BJ (cell line): ENCODE data around the gene RTN4R. TPM values are rescaled to one million over a fixed set of nuclear protein-coding genes. Genes with fewer than 3 reads are reported as not detected.

ENCODE experiments used
- CTCF ChIA-PET: fragments of 350-600 bp; formaldehyde crosslinking; extraction: SDS; loops from one replicate; lab custom pipeline; 2021; ENCODE audit warnings: antibody characterized with exemption, inconsistent platforms; lab: Yijun Ruan, JAX
- POLR2A ChIA-PET: fragments of 300-600 bp; sonication (Branson Sonifier 250); formaldehyde crosslinking; extraction: SDS; loops from one replicate; lab custom pipeline; 2021; ENCODE audit warnings: antibody characterized with exemption; lab: Charles Lee
- DNase-seq: peaks from one replicate; pipeline ENCODE4 v3.0.0-alpha.2; 2011; ENCODE audit warnings: low read depth
- H3K27me3 ChIP-seq: 2 replicates; pipeline ENCODE4 v1.6.0; 2011; ENCODE audit warnings: low read length; ENCODE audit not compliant: control insufficient read depth, insufficient read depth
- H3K36me3 ChIP-seq: 2 replicates; pipeline ENCODE4 v1.5.1; 2011; ENCODE audit warnings: low read length; ENCODE audit not compliant: control insufficient read depth, insufficient read depth
- H3K4me3 ChIP-seq: 2 replicates; pipeline ENCODE4 v1.5.1; 2011; ENCODE audit warnings: low read depth, mild to moderate bottlenecking, control low read depth, low read length
- polyA plus RNA-seq: library from polyadenylated mRNA; depleted of rRNA; stranded (reverse); fragments of >200 nt; gene quantifications from 2 replicates; pipeline ENCODE4 v1.2.3, GENCODE V29; 2011
- TF ChIP-seq, protein P1 (sequence below): IDR thresholded peaks from 2 replicates; pipeline ENCODE4 v1.5.1; 2011; ENCODE audit warnings: low read depth, mild to moderate bottlenecking, control low read depth, inconsistent platforms, low read length, moderate library complexity; ENCODE audit not compliant: insufficient read depth

The RTN4R gene
- polyA plus RNA-seq, 1 experiment = 0.77 TPM

DNA sequence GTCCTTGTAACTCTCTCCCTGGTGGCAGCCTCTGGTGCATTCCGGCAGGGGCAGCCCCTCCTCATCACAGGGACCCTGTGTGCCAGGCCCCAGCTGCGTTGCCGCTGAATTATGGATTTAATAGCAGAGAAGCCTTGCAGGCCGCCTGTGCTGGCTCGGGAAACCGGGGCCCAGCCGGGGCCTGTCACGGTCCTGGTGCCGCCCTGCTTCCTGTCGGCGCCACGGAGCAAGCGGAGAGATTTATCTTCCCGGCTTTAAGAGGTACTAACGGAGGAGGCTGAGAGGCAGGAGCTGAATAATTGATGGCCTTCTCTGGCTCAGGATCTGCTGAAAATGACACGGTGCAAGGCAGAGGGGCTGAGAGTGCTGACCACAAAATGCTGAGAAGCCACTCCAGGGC is 63.3 kb downstream of the RTN4R start:
- Histone ChIP-seq H3K27me3 (no peaks in the 10 kb centered on the region), H3K36me3 (no peaks in the 10 kb centered on the region; the same call in 1 of the 2 replicates), H3K4me3 (no peak overlapping the region)
- ChIA-PET POLR2A (no interaction called here), CTCF (interaction anchor here (0.8 kb wide), 1 partner anchor 13 kb away, joined by 3 read pairs; no protein-coding TSS in a partner anchor)
- DNase-seq = no peak
- TF ChIP-seq, protein P1, sequence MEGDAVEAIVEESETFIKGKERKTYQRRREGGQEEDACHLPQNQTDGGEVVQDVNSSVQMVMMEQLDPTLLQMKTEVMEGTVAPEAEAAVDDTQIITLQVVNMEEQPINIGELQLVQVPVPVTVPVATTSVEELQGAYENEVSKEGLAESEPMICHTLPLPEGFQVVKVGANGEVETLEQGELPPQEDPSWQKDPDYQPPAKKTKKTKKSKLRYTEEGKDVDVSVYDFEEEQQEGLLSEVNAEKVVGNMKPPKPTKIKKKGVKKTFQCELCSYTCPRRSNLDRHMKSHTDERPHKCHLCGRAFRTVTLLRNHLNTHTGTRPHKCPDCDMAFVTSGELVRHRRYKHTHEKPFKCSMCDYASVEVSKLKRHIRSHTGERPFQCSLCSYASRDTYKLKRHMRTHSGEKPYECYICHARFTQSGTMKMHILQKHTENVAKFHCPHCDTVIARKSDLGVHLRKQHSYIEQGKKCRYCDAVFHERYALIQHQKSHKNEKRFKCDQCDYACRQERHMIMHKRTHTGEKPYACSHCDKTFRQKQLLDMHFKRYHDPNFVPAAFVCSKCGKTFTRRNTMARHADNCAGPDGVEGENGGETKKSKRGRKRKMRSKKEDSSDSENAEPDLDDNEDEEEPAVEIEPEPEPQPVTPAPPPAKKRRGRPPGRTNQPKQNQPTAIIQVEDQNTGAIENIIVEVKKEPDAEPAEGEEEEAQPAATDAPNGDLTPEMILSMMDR = no peak

DNA sequence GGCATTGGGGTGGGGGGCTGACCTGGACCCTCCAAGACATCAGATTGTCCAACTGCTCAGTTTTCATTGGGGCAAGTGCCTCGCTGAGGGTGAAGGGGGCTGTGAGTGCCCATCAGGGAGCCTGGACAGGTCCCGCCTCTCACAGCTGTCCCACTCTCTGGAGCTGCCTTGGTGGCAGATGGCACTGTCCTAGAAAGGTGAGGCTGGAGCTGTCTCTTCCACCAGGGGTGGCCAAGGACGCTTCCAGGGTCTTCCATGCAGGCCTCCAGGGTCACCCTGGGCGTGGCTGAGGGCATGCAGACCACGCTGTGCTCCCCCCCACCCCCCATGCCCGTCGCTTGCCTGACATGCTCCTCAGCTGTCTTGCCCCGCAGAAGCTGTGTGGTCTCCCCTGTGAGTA is 63.8 kb downstream of the RTN4R start:
- CTCF ChIA-PET = interaction anchor here (0.8 to 1.2 kb wide), 2 partner anchors 9 to 12 kb away, joined by 3 read pairs; no protein-coding TSS in a partner anchor
- no peak overlapping the region for H3K4me3 ChIP-seq
- H3K27me3 ChIP-seq = peaks cover 1% of the 10 kb centered on the region; the same call in 1 of the 2 replicates
- H3K36me3 ChIP-seq = no peaks in the 10 kb centered on the region; the same call in 1 of the 2 replicates
- TF ChIP-seq, protein P1 = no peak
- POLR2A ChIA-PET = no interaction called here
- no peak for DNase-seq

DNA sequence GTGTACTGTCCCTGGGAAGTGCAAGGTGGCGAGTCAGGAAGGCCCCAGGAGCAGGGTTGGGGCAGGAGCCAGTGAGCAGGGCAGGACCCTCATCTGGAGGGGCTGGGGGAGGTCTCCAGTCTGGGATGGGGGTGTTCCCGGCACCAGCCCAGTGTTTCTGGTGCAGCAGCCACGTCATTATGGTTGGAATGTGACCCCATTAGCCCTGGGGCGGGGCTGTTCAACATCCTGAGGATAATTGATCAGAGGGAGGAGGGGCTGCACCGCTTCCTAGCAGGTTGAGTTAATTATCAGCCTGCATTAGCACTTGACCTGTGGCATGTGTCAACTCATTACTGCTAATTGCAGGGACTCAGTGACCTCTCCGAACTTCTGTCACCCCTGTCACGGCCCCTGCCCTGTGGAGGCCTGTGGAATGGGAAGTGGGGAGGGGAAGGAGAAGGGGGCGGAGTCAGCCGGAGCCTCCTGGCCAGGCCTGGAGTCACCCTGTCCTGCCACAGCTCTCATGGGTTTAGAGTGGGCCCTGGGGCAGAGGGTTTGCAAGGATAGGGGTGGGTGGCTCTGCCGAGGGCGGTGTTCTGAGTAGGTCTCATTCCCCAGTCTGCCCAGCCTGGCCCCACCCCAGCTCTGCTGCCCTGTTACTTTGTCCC is 64.4 kb downstream of the RTN4R start:
- TF ChIP-seq, protein P1 = no peak
- ChIA-PET POLR2A (no interaction called here), CTCF (interaction anchor here (1.2 kb wide), 1 partner anchor 10 kb away, joined by 3 read pairs; no protein-coding TSS in a partner anchor)
- peaks cover 6% of the 10 kb centered on the region for H3K27me3 ChIP-seq
- H3K4me3 ChIP-seq = no peak overlapping the region
- H3K36me3 ChIP-seq = no peaks in the 10 kb centered on the region
- DNase-seq = no peak

DNA sequence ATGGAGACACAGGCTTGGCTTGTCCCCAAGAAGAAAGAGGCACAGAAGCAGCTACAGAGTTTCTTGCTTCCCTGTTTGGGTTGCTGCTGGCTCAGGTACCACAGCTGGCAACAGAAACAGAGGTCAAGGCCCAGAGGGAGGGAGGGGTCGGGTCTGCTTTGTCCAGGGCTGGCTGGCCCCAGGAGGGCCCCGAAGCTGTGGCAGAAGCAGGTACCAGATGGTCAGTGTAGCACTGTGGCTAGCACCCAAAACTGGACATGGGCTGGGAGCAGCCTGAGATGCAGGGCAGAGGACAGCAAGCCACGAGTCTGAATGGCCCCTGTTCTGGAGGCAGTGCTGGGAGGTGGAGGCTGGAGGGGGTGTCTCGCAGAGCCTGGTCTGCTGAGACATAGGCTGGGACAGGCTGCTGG is 65.0 kb downstream of the RTN4R start:
- Histone ChIP-seq H3K36me3 (no peaks in the 10 kb centered on the region), H3K27me3 (peaks cover 6% of the 10 kb centered on the region), H3K4me3 (no peak overlapping the region)
- ChIA-PET POLR2A (no interaction called here), CTCF (no interaction called here)
- no peak for DNase-seq
- TF ChIP-seq, protein P1 = no peak

DNA sequence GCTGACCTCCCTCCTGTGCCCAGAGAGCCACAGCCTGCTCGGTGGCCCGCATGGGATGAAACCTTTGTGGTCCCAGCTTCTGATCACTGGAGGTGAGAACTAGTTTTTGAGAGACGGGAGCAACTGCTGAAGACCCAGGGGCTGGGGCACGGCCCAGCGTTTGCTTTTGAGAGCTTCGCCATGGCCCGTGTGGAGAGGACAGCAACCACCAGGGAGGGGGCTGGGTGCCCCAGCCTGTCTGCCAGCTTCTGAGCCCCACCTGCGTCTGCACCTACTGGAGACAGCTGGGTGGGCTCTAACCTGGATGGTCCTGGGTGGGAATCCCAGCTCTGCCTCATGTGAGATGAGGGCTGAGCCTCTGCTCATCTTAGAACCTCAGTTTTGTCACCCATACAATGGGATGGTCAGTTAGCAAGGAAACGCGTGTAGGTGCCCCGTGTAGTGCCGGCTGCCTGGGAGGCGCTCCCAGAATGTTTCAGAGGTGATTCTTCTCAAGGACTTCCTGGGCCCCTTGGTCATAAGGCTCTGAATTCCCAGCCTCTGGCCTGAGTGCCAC is 66.2 kb downstream of the RTN4R start:
- ChIA-PET POLR2A (no interaction called here), CTCF (no interaction called here)
- TF ChIP-seq, protein P1 = no peak
- Histone ChIP-seq H3K27me3 (peaks cover 8% of the 10 kb centered on the region), H3K36me3 (no peaks in the 10 kb centered on the region), H3K4me3 (no peak overlapping the region)
- DNase-seq = no peak
